HG03354 (cell line): Measurements from ENCODE around the gene JUP.
"Not testable (repeated sequence)": the region's sequence is repeated elsewhere in the genome, so short reads cannot be mapped to it uniquely, and the experiment has no call there.

ENCODE experiments used
- ATAC-seq: cut with Tn5 transposase; IDR thresholded peaks from one replicate; pipeline ENCODE4 v1.9.1; 2021; ENCODE audit warnings: mild to moderate bottlenecking; ENCODE audit not compliant: unreplicated experiment, poor library complexity, severe bottlenecking

JUP gene

GRCh38 chr17:41786227-41787020, at the start of gene JUP:
JUP (minus strand) TSS chr17:41786711; CDS start chr17:41771854, 14,857 bp downstream.
- ATAC-seq, result peak; percentile 81

GRCh38 chr17:41835800-41836549, 49.5 kb upstream of the JUP start, which contains the start of gene NT5C3B:
NT5C3B (minus strand) TSS chr17:41836232; CDS start chr17:41836193, 39 bp downstream.
- ATAC-seq, result no peak

- ATAC-seq, result no peak
Observed at GRCh38 chr17:41835214-41835799, 48.8 kb upstream of the JUP start.

GRCh38 chr17:41829961-41830360, 43.5 kb upstream of the JUP start:
- ATAC-seq, result not testable (repeated sequence)

GRCh38 chr17:41825175-41825845, 38.8 kb upstream of the JUP start:
- ATAC-seq, result no peak

- ATAC-seq, result no peak
Observed at GRCh38 chr17:41824086-41824485, 37.6 kb upstream of the JUP start.

- ATAC-seq, result no peak
Observed at GRCh38 chr17:41823580-41823979, 37.1 kb upstream of the JUP start.

- ATAC-seq, result no peak
Observed at GRCh38 chr17:41823141-41823524, 36.6 kb upstream of the JUP start.

GRCh38 chr17:41822216-41823140, 36.0 kb upstream of the JUP start:
- no peak for ATAC-seq

- no peak for ATAC-seq
Observed at GRCh38 chr17:41821776-41822175, 35.3 kb upstream of the JUP start.

GRCh38 chr17:41818024-41818423, 31.5 kb upstream of the JUP start:
- ATAC-seq, result no peak

GRCh38 chr17:41816637-41817320, 30.3 kb upstream of the JUP start:
- no peak for ATAC-seq

GRCh38 chr17:41814195-41814594, 27.7 kb upstream of the JUP start:
- no peak for ATAC-seq

GRCh38 chr17:41813699-41814124, 27.2 kb upstream of the JUP start:
- ATAC-seq, result no peak

GRCh38 chr17:41813152-41813680, 26.7 kb upstream of the JUP start:
- ATAC-seq, result no peak

GRCh38 chr17:41812381-41813151, 26.1 kb upstream of the JUP start, which contains the start of gene FKBP10:
FKBP10 (plus strand) TSS chr17:41813004; CDS start chr17:41813035, 31 bp downstream.
- no peak for ATAC-seq
